ENCODE results near the gene PGLYRP1.

DNA sequence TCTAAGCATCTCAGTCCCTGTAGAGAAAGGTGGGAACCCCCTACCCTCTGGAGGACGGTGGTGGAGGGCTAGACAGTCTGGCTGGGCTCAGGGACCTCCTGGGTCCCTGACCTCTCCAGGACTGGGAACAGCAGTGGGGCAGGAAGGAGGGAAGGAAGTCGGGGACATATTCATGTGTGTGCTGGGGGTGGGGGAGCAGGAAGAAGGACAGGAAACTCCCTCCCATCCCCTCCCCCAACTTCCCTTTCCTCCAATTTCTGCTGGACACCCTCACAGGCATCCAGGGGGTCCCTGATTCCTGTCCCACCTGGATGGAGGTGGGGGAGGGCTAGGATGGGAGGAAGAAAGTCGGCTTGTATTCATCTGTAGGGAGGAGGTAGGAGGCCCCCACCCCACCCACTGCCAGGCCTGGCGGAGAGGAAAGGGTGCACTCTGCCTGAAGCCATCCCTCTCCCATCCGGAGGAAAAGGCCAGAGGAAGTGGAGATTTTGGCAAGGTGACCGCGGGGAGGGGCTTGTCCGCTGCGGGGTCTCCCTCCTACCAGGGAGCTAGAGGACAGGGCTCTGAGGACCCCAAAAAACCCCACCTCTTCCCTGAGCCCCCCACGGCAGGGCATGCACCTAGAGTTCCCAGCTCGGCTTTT is 51.5 kb downstream of the PGLYRP1 start:
- TF ChIP-seq CTCF (IDR thresholded peaks at IDR 0.05; ENCODE audit: low read depth, low read length, poor library complexity, severe bottlenecking) = no peak
- no peak for TF ChIP-seq EZH2phosphoT487 (IDR thresholded peaks at IDR 0.05; ENCODE audit: borderline replicate concordance, low read length)

All from DOHH2 (cell line).